ENCODE results near the gene SRBD1.
"Not testable (repeated sequence)": the region's sequence is repeated elsewhere in the genome, so short reads cannot be mapped to it uniquely, and the experiment has no call there.

SRBD1 gene

GRCh38 chr2:45458909-45459563, 152.0 kb downstream of the SRBD1 start:
- DNase-seq = no peak

GRCh38 chr2:45457211-45457945, 153.7 kb downstream of the SRBD1 start:
- DNase-seq = no peak

GRCh38 chr2:45452866-45453265, 158.2 kb downstream of the SRBD1 start:
- DNase-seq = no peak

- DNase-seq = peak; percentile 38 to 65
Measured at GRCh38 chr2:45450634-45451033, 160.4 kb downstream of the SRBD1 start.

GRCh38 chr2:45448217-45448616, 162.8 kb downstream of the SRBD1 start:
- DNase-seq = no peak

GRCh38 chr2:45446016-45446415, 165.1 kb downstream of the SRBD1 start:
- DNase-seq = no peak

- no peak for DNase-seq
Measured at GRCh38 chr2:45445037-45445436, 166.0 kb downstream of the SRBD1 start.

- DNase-seq = no peak
Measured at GRCh38 chr2:45443012-45443411, 168.1 kb downstream of the SRBD1 start.

GRCh38 chr2:45442026-45442425, 169.0 kb downstream of the SRBD1 start:
- DNase-seq = no peak

GRCh38 chr2:45441571-45441970, 169.5 kb downstream of the SRBD1 start:
- DNase-seq = no peak

- DNase-seq = no peak
Measured at GRCh38 chr2:45439788-45440773, 171.0 kb downstream of the SRBD1 start.

GRCh38 chr2:45438872-45439665, 172.0 kb downstream of the SRBD1 start:
- DNase-seq = no peak

- DNase-seq = no peak
Measured at GRCh38 chr2:45436456-45436855, 174.6 kb downstream of the SRBD1 start.

GRCh38 chr2:45435316-45435715, 175.8 kb downstream of the SRBD1 start:
- no peak for DNase-seq

GRCh38 chr2:45433363-45433762, 177.7 kb downstream of the SRBD1 start:
- DNase-seq = no peak

- no peak for DNase-seq
Measured at GRCh38 chr2:45432406-45432805, 178.7 kb downstream of the SRBD1 start.

- not testable (repeated sequence) for DNase-seq
Measured at GRCh38 chr2:45426025-45426424, 185.0 kb downstream of the SRBD1 start.

GRCh38 chr2:45422921-45423320, 188.1 kb downstream of the SRBD1 start:
- no peak for DNase-seq

- no peak for DNase-seq
Measured at GRCh38 chr2:45418532-45418931, 192.5 kb downstream of the SRBD1 start.

GRCh38 chr2:45415534-45416123, 195.4 kb downstream of the SRBD1 start:
- DNase-seq = no peak

GRCh38 chr2:45412754-45413379, 198.2 kb downstream of the SRBD1 start:
- no peak for DNase-seq

- no peak for DNase-seq
Measured at GRCh38 chr2:45409677-45410076, 201.4 kb downstream of the SRBD1 start.

Data from NCI-H1930 (cell line).